HEK293 (cell line): Measurements from ENCODE around the gene ATP6V0B.

Source experiments
- CTCF ChIA-PET: fragments of 350-600 bp; formaldehyde crosslinking; extraction: SDS; loops from one replicate; lab custom pipeline; 2021; ENCODE audit warnings: antibody characterized with exemption; lab: Yijun Ruan, JAX
- POLR2A ChIA-PET: fragments of 300-600 bp; formaldehyde crosslinking; extraction: SDS; loops from one replicate; lab custom pipeline; 2020; ENCODE audit warnings: antibody characterized with exemption, inconsistent platforms; lab: Yijun Ruan, JAX
- H3K27ac ChIP-seq: fragments of 200-500 bp; sonication (Bioruptor generic); 2 replicates; pipeline ENCODE4 v1.5.1; 2014; ENCODE audit warnings: low read depth, low read length, control low read depth, inconsistent platforms; ENCODE audit errors: extremely low read depth
- H3K36me3 ChIP-seq, 2 experiments: fragments of 200-500 bp in 1 of 2; sonication (Bioruptor generic) in 1 of 2; 1 replicate in 1 of 2; 2 replicates in 1 of 2; pipeline ENCODE4 v1.5.1; 2014 to 2017; ENCODE audit warnings: inconsistent platforms in 2 of 2, low read length in 2 of 2; ENCODE audit not compliant: control insufficient read depth in 2 of 2, insufficient read depth in 1 of 2
- H3K4me1 ChIP-seq: fragments of 200-500 bp; sonication (Bioruptor generic); 2 replicates; pipeline ENCODE4 v1.5.1; 2014; ENCODE audit warnings: mild to moderate bottlenecking, low read length, inconsistent platforms; ENCODE audit not compliant: control insufficient read depth, insufficient read depth
- H3K4me3 ChIP-seq: 2 replicates; pipeline ENCODE4 v1.5.1; 2011; ENCODE audit warnings: low read depth, mild to moderate bottlenecking, control low read depth, low read length, moderate library complexity
- H3K9me3 ChIP-seq: fragments of 200-500 bp; sonication (Bioruptor generic); 2 replicates; pipeline ENCODE4 v1.5.1; 2014; ENCODE audit warnings: low read depth, low read length, inconsistent platforms; ENCODE audit not compliant: control insufficient read depth, insufficient read depth
- EGR2 ChIP-seq: fragments of 450-650 bp; formaldehyde crosslinking; IDR thresholded peaks from 2 replicates; pipeline ENCODE4 v1.5.1; 2016; ENCODE audit warnings: low read depth, missing biosample characterization, missing genetic modification characterization
- PRDM10 ChIP-seq: fragments of 450-650 bp; formaldehyde crosslinking; IDR thresholded peaks from 2 replicates; pipeline ENCODE4 v1.5.1; 2016; ENCODE audit warnings: missing biosample characterization, missing genetic modification characterization
- PRDM6 ChIP-seq: fragments of 450-650 bp; formaldehyde crosslinking; IDR thresholded peaks from 2 replicates; pipeline ENCODE4 v1.5.1; 2017; ENCODE audit warnings: missing biosample characterization, missing genetic modification characterization
- REST ChIP-seq: fragments of 450-650 bp; formaldehyde crosslinking; IDR thresholded peaks from 2 replicates; pipeline ENCODE4 v1.5.1; 2016; ENCODE audit warnings: missing biosample characterization, missing genetic modification characterization
- ZNF112 ChIP-seq: fragments of 450-650 bp; formaldehyde crosslinking; IDR thresholded peaks from 2 replicates; pipeline ENCODE4 v1.5.0; 2017; ENCODE audit warnings: missing biosample characterization, missing genetic modification characterization
- ZNF214 ChIP-seq: fragments of 450-650 bp; formaldehyde crosslinking; IDR thresholded peaks from 2 replicates; pipeline ENCODE4 v1.5.1; 2017; ENCODE audit warnings: missing biosample characterization, mild to moderate bottlenecking, missing genetic modification characterization, borderline replicate concordance
- ZNF426 ChIP-seq: fragments of 450-650 bp; formaldehyde crosslinking; IDR thresholded peaks from 2 replicates; pipeline ENCODE4 v1.5.1; 2017; ENCODE audit warnings: missing biosample characterization, missing genetic modification characterization, mild to moderate bottlenecking, inconsistent platforms, moderate library complexity
- ZNF777 ChIP-seq: fragments of 450-650 bp; formaldehyde crosslinking; IDR thresholded peaks from 2 replicates; pipeline ENCODE4 v1.5.1; 2017; ENCODE audit warnings: missing biosample characterization, missing genetic modification characterization, borderline replicate concordance

Gene ATP6V0B

GRCh38 chr1:43968348-43968948 is 6.3 kb upstream of the ATP6V0B start:
- Histone ChIP-seq H3K4me3 (no peak overlapping the region), H3K36me3 (peaks cover 0 to 72% of the 10 kb centered on the region in 2 experiments; a peak in 1 of 3 replicates), H3K4me1 (no peaks in the 10 kb centered on the region)
- ChIA-PET POLR2A (interaction anchor here (1.4 kb wide), 1 partner anchor 22 kb away, joined by 4 read pairs; the partner anchor contains the start of gene IPO13), CTCF (no interaction called here)
- TF ChIP-seq EGR2 (tag by site-specific recombination) (peak; percentile 18; the same call in 1 of the 2 replicates), ZNF112 (tag by site-specific recombination) (no peak), REST (tag by site-specific recombination) (peak; percentile 95)
- TF ChIP-seq, all 188 proteins: peak for 2
- Histone ChIP-seq H3K27ac (no peak overlapping the region), H3K9me3 (no peaks in the 10 kb centered on the region)

- POLR2A ChIA-PET: interaction anchor here (0.7 to 1.0 kb wide), 4 partner anchors 9 to 100 kb away, joined by 3 to 4 read pairs (median 4); no protein-coding TSS in a partner anchor
- Histone ChIP-seq H3K9me3 (no peaks in the 10 kb centered on the region), H3K4me3 (peak overlapping the region; percentile 11; the same call in 1 of the 2 replicates), H3K27ac (no peak overlapping the region), H3K4me1 (no peaks in the 10 kb centered on the region), H3K36me3 (peaks cover 0 to 65% of the 10 kb centered on the region in 2 experiments; a peak in 1 of 3 replicates)
- CTCF ChIA-PET: interaction anchor here (0.6 to 1.1 kb wide), 3 partner anchors 12 to 206 kb away, joined by 3 to 4 read pairs (median 4); no protein-coding TSS in a partner anchor
- no peak for TF ChIP-seq ZNF214 (tag by site-specific recombination)
- TF ChIP-seq REST (tag by site-specific recombination): 0 out of 2 replicates have a peak, but pooled peaks have one; percentile 32
- peak; percentile 47 for TF ChIP-seq PRDM10 (tag by site-specific recombination)
- TF ChIP-seq ZNF777 (tag by site-specific recombination): no peak
- no peak for TF ChIP-seq PRDM6 (tag by site-specific recombination)
- TF ChIP-seq ZNF426: no peak
Measured at GRCh38 chr1:43969416-43969745, 5.4 kb upstream of the ATP6V0B start.
